ENCODE data around the gene EGFR.

- TF ChIP-seq POLR2A (IDR thresholded peaks at IDR 0.05) (no peak), CTCF (IDR thresholded peaks at IDR 0.05) (no peak)
Observed at GRCh38 chr7:55234408-55234807, 215.6 kb downstream of the EGFR start.
